HuH-7.5 (cell line): Measurements from ENCODE around the gene FAT2.

Source experiments
- DNase-seq: peaks from one replicate; pipeline ENCODE4 v3.0.0; 2011; ENCODE audit warnings: low spot score

The FAT2 gene

DNA sequence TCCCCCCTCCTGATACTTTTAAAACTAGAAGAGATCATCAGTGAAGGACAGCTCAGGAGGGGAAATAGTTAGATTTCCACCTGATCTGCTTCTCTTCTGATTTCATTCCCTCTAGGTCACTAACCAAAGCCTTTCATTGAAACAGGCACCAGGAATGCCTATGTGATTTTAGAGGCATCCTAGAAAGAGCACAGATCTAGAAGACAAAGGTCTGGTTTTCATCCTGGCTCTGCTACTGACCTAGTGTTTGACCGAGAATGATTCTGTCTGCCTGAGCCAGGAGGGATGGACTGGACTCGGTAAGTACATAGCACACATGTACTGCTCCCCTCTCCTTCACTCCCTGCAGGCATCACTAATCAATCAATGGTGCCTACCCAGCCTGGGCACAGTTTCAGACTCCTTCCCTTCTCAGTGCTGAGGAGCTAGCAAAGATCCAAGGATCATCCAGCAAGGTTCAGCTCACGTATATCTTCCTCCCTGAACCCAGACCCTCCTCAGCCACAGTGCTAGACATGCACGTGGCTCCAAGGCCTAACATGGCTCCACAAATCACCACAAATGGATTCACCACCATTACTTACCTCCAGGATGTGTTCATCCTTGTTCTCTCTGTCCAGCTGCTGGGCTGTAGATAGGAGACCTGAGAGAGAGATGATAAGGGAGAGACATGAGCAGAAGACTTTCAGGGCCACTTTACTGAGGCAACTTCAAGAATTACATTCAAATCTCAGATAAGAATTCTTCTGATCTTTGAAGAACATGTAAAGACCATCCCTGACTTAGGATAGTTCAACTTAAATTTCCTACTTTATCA lies 35.2 kb downstream of the FAT2 start:
- no peak for DNase-seq

DNA sequence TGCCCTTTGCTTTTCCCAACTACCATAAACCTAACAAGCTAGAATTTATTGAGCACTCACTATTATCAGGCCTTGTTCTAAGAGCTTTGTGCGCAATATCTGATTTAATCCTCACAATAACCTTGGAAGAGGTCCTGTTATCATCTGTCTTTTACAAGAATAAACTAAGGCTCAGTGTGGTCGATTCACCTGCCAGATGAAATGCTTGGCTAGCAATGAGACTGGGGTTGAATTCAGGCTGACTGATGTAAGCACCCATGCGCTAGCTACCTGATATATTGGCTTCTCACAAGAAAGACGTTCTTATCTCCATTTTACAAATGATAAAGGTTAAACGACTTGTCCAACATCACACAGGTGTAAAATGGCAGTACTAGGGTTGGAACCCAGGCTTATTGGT lies 37.4 kb downstream of the FAT2 start:
- DNase-seq: no peak

DNA sequence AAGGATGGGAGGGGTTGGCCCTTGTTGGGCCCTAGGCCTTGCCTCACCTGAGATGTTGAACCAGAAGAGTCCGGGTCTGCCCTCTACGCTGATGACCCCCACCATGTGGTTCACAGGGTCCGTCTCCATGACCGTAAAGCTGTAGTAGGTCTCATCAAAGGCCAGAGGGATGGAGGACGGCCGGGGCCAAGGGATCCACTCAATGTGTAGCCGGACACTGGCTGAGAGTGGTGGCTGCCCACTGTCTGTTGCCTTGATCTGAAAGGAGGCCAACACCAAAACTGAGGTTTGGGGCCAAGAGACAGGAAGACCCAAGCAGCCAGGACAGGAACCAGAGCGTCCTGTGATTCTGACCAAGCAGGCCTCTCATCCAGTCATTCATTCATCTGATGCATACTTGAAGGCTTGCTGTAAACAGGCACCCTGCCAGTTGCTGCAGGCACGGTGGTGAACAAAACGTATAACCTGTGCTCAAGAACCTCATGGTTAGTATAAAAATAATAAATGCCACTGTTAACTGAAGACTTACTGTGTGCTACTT lies 37.9 kb downstream of the FAT2 start:
- no peak for DNase-seq

DNA sequence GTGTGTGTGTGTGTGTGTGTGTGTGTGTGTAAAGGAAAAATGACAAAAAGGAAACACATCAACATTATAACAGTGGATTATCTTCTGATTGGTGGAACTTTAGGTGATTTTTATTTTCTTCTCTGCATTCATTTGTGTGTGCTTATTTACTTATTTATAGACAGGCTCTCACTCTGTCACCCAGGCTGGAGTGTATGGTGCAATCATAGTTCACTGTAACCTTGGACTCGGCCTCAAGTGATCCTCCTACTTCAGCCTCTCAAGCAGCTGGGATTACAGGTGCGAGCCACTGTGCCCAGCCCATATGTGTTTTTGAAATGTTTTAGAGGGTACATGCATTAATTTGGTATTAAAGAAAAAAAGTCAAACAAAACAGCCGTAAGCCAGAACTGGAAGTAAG lies 39.1 kb downstream of the FAT2 start:
- no peak for DNase-seq

DNA sequence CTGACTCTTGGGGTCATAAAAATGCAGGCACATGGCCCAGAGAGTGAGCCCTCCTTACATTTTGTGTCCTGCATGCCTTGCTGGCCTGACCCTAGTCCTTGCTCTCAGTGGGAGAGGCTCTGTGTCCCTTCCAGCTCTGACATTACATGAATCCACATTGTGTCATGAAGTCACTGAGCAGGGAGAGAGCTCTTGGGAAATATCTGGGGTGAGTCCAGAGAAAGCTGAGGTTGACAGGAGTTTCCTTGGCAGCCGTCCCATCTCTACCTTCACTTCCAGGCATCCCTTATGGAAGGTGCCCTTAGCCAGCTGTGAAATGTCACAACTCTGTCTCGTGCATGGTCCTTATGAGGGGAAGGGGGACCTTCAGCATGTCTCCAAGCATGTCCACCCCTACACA lies 41.0 kb downstream of the FAT2 start:
- DNase-seq: no peak

DNA sequence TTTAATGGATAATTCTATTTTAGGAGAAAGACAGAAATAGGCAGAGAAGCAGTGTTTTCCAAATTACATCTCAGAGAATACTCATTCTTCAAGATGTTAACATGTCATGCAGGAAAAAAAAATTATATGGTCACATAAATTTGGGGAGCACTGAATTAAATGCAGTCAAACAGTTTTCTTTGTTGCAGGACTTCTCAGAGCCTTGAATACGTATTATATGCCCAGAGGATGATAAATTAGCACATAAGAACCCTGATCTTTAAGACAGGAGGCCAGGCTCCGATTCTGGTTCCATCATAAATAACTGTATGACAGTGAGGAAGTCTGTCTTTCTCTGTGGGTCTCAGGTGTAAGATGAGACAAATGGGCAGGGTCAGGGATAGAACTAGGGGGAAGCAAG lies 41.4 kb downstream of the FAT2 start:
- DNase-seq: no peak

DNA sequence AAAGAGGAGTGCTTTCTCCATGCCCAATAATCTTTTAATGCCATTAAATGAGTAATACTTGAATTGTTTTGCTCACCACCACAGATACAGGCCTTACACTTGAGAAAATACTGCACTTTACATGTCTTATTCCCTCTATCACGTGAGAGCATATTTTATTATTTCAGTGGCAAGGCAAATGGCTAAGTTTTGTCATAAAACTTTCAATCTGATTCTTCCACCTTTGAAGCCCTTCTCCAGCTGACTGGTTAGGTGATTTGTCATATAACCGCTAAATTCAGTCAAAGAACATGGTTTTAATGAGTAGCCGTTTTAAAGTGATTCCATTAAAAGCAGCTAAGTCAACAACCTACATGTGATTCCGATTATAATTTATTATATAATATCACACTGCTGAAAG lies 43.8 kb downstream of the FAT2 start:
- DNase-seq: no peak

DNA sequence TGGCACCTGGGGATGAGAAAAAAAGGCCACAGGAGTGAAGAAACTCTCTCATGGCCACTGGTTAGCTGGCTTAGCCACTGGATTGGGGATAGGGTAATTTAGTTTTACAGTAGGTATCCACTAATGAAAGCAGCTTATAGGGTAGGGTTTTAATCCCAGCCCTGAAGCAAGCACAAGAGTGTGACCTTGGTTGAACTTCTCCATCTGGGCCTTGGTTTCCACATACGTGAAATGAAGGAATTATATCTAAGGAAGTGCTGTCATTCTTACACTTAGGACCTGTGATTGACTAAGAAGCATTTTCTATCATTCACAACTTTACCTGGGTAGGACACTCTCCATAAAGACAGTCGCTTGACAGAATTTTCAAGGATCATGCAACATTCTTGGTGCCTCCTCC lies 49.6 kb downstream of the FAT2 start:
- no peak for DNase-seq
